Endothelial cell (in vitro differentiated cells): Measurements from ENCODE around the gene FAM210B. TPM values are rescaled to one million over a fixed set of nuclear protein-coding genes. Genes with fewer than 3 reads are reported as not detected.

Experiments used
- DNase-seq: peaks from one replicate; pipeline ENCODE4 v3.0.0; 2021; ENCODE audit warnings: low spot score
- H3K27ac Mint-ChIP-seq: one replicate; pipeline ENCODE4 v1.8.0; 2021; ENCODE audit warnings: mixed read lengths, inconsistent platforms; ENCODE audit not compliant: unreplicated experiment
- H3K27me3 Mint-ChIP-seq: one replicate; pipeline ENCODE4 v1.8.0; 2021; ENCODE audit warnings: mild to moderate bottlenecking, moderate library complexity, mixed read lengths, inconsistent platforms; ENCODE audit not compliant: unreplicated experiment
- H3K36me3 Mint-ChIP-seq: one replicate; pipeline ENCODE4 v1.8.0; 2021; ENCODE audit warnings: mild to moderate bottlenecking, low read depth, mixed read lengths, inconsistent platforms; ENCODE audit not compliant: unreplicated experiment
- H3K4me1 Mint-ChIP-seq: one replicate; pipeline ENCODE4 v1.8.0; 2021; ENCODE audit warnings: mild to moderate bottlenecking, mixed read lengths, inconsistent platforms; ENCODE audit not compliant: unreplicated experiment
- H3K4me3 Mint-ChIP-seq: one replicate; pipeline ENCODE4 v1.8.0; 2021; ENCODE audit warnings: mild to moderate bottlenecking, mixed read lengths, inconsistent platforms; ENCODE audit not compliant: unreplicated experiment
- H3K9me3 Mint-ChIP-seq: one replicate; pipeline ENCODE4 v1.8.0; 2021; ENCODE audit warnings: mixed read lengths, inconsistent platforms; ENCODE audit not compliant: unreplicated experiment
- CTCF ChIP-seq: fragments of 200-600 bp; sonication (generic); IDR thresholded peaks from one replicate; pipeline ENCODE4 v1.5.0; 2021; ENCODE audit warnings: antibody characterized with exemption; ENCODE audit not compliant: unreplicated experiment
- total RNA-seq: library from RNA; stranded (reverse); fragmentation: NEBNext Ultra II Directional; extraction: Animal tissue kit (Norgen Biotek cat#: 25700); gene quantifications from one replicate; pipeline ENCODE4 v1.2.1, GENCODE V29; 2021; ENCODE audit not compliant: unreplicated experiment

The FAM210B gene
- total RNA-seq, 1 donor from 2014 or later = 20.1 TPM

- Mint-ChIP-seq H3K4me3 (no peak overlapping the region), H3K36me3 (no peaks in the 10 kb centered on the region), H3K9me3 (no peaks in the 10 kb centered on the region), H3K27me3 (peaks cover 1% of the 10 kb centered on the region), H3K4me1 (no peaks in the 10 kb centered on the region), H3K27ac (no peak overlapping the region)
- no peak for DNase-seq
- no peak for TF ChIP-seq CTCF
Observed at GRCh38 chr20:56372850-56373249, 14.1 kb downstream of the FAM210B start.

GRCh38 chr20:56373942-56374341 lies 15.2 kb downstream of the FAM210B start:
- Mint-ChIP-seq H3K4me3 (no peak overlapping the region), H3K27ac (no peak overlapping the region), H3K4me1 (no peaks in the 10 kb centered on the region), H3K27me3 (peaks cover 1% of the 10 kb centered on the region), H3K36me3 (no peaks in the 10 kb centered on the region), H3K9me3 (no peaks in the 10 kb centered on the region)
- no peak for DNase-seq
- TF ChIP-seq CTCF = no peak

- H3K27me3 Mint-ChIP-seq = peaks cover 1% of the 10 kb centered on the region
- no peak for DNase-seq
Observed at GRCh38 chr20:56376331-56376730, 17.6 kb downstream of the FAM210B start.

GRCh38 chr20:56378386-56378785 lies 19.6 kb downstream of the FAM210B start:
- no peak for DNase-seq
- Mint-ChIP-seq H3K9me3 (no peaks in the 10 kb centered on the region), H3K4me3 (no peak overlapping the region), H3K27ac (no peak overlapping the region), H3K36me3 (no peaks in the 10 kb centered on the region), H3K27me3 (peaks cover 1% of the 10 kb centered on the region), H3K4me1 (no peaks in the 10 kb centered on the region)
- TF ChIP-seq CTCF = no peak

More at GRCh38 chr20:56376331-56376730, 17.6 kb downstream of the FAM210B start:
- Mint-ChIP-seq H3K4me1 (no peaks in the 10 kb centered on the region), H3K9me3 (no peaks in the 10 kb centered on the region), H3K36me3 (no peaks in the 10 kb centered on the region), H3K27ac (no peak overlapping the region), H3K4me3 (no peak overlapping the region)
- TF ChIP-seq CTCF = no peak

GRCh38 chr20:56380375-56380774 lies 21.6 kb downstream of the FAM210B start:
- no peaks in the 10 kb centered on the region for H3K36me3 Mint-ChIP-seq
- DNase-seq = no peak
- TF ChIP-seq CTCF = no peak
- no peak overlapping the region for H3K4me3 Mint-ChIP-seq
- H3K27me3 Mint-ChIP-seq = no peaks in the 10 kb centered on the region
- no peaks in the 10 kb centered on the region for H3K9me3 Mint-ChIP-seq
- H3K27ac Mint-ChIP-seq = no peak overlapping the region
- H3K4me1 Mint-ChIP-seq = no peaks in the 10 kb centered on the region
